Upper lobe of right lung (tissue), 1 donor: ENCODE measurements around the gene CASQ2. TPM values are rescaled to one million over a fixed set of nuclear protein-coding genes. Genes with fewer than 3 reads are reported as not detected.

Source experiments
- ATAC-seq: fragments of 200-7000 bp; cut with Tn5 transposase; one replicate; pipeline ENCODE4 v1.9.1; 2020; ENCODE audit warnings: mild to moderate bottlenecking, moderate library complexity
- DNase-seq: peaks from one replicate; pipeline ENCODE4 v3.0.0-alpha.2; 2020
- H3K27ac ChIP-seq: fragments of 200-600 bp; one replicate; pipeline ENCODE4 v1.8.0; 2022
- H3K27me3 ChIP-seq: fragments of 200-600 bp; one replicate; pipeline ENCODE4 v1.8.0; 2022; ENCODE audit warnings: mild to moderate bottlenecking
- H3K36me3 ChIP-seq: fragments of 200-600 bp; one replicate; pipeline ENCODE4 v1.8.0; 2022
- H3K4me1 ChIP-seq: fragments of 200-600 bp; one replicate; pipeline ENCODE4 v1.8.0; 2022
- H3K4me3 ChIP-seq: fragments of 200-600 bp; one replicate; pipeline ENCODE4 v1.8.0; 2022; ENCODE audit warnings: mild to moderate bottlenecking
- H3K9me3 ChIP-seq: fragments of 200-600 bp; one replicate; pipeline ENCODE4 v1.8.0; 2022
- intact Hi-C: fragments of 100-400 bp; cut with DNase I; formaldehyde crosslinking; loops from one replicate; pipeline ENCODE4 v1.11.0; 2022
- total RNA-seq: library from RNA; stranded (reverse); fragmentation: NEBNext Ultra II Directional; extraction: Animal tissue kit (Norgen Biotek cat#: 25700); gene quantifications from one replicate; pipeline ENCODE4 v1.2.1, GENCODE V29; 2021
- TF ChIP-seq, protein P1 (sequence below): fragments of 200-600 bp; IDR thresholded peaks from one replicate; pipeline ENCODE4 v1.8.0; 2022; ENCODE audit warnings: antibody characterized with exemption
- donor health status: DM: no; HTN: yes; CAD: no; lungs with severe emphysema.

The CASQ2 gene
- total RNA-seq, 1 donor from 2014 or later = 1.3 TPM

DNA sequence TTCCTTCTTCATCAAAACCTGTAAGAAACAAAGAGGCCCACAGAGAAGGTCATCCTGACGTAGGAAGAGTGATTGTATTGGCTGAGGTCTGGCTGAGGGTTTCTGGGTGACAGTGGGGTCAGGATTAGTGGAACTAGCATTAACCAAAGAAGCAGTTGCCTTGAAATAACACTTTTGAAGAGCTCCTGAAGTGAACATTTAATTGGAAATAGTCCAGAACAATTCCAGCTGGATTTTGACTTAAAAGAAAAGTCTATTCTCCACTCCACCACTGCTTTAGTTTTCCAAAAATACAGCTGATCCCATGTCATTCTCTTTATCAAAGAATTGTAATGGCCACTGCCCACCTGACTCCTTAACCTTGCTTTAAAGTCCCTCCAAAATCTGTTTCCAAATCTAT is 27.7 kb downstream of the CASQ2 start:
- no peaks in the 10 kb centered on the region for H3K27me3 ChIP-seq
- ATAC-seq (no peak), DNase-seq (no peak)
- no peaks in the 10 kb centered on the region for H3K36me3 ChIP-seq
- H3K4me3 ChIP-seq = no peak overlapping the region
- H3K4me1 ChIP-seq = no peaks in the 10 kb centered on the region
- no peak overlapping the region for H3K27ac ChIP-seq
- no peaks in the 10 kb centered on the region for H3K9me3 ChIP-seq
- TF ChIP-seq, protein P1, sequence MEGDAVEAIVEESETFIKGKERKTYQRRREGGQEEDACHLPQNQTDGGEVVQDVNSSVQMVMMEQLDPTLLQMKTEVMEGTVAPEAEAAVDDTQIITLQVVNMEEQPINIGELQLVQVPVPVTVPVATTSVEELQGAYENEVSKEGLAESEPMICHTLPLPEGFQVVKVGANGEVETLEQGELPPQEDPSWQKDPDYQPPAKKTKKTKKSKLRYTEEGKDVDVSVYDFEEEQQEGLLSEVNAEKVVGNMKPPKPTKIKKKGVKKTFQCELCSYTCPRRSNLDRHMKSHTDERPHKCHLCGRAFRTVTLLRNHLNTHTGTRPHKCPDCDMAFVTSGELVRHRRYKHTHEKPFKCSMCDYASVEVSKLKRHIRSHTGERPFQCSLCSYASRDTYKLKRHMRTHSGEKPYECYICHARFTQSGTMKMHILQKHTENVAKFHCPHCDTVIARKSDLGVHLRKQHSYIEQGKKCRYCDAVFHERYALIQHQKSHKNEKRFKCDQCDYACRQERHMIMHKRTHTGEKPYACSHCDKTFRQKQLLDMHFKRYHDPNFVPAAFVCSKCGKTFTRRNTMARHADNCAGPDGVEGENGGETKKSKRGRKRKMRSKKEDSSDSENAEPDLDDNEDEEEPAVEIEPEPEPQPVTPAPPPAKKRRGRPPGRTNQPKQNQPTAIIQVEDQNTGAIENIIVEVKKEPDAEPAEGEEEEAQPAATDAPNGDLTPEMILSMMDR = no peak
- intact Hi-C loops = no loop called here

DNA sequence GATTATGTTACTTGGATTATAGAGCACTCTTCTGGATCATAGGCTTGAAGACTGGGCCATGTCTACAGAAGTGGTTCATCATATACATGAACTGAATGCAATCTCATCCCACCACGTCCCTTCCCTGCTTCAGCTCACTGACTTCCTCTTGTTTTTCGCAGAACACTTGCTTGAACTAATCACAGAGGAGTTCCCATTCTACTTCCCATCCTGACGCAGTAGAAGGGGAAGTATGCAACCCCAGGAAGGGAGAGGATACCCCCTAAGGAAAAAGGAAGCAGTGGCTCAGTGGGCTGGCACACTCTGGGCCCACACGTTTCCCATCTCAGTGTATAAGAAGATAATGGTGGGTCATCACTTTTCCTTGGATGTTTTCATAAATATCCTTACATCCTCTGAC is 36.2 kb downstream of the CASQ2 start:
- ATAC-seq (peak; percentile 73), DNase-seq (no peak)
- H3K27ac ChIP-seq = no peak overlapping the region
- H3K4me1 ChIP-seq = peaks cover 19% of the 10 kb centered on the region
- H3K9me3 ChIP-seq = no peaks in the 10 kb centered on the region
- TF ChIP-seq, protein P1 = no peak
- intact Hi-C loops = no loop called here
- no peak overlapping the region for H3K4me3 ChIP-seq
- H3K36me3 ChIP-seq = no peaks in the 10 kb centered on the region
- no peaks in the 10 kb centered on the region for H3K27me3 ChIP-seq

DNA sequence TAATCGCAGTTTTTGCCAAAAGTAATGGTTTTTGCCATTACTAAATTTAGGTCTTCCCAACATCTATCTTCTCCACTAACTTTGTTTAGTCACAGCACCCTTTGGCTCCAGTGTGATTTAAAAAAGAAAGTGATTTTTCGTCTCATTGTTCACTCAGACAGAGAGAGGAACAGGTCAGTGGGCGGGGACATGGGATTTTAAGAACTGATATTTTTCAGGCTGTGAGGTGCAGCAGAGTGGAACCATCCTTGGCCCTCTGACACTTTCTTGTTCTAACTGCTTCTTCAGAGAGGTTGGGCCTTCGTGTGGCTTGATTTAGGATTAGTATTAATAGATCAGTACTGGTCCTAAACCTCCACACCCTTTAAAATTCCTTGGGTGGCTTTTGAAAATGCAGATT is 38.8 kb downstream of the CASQ2 start:
- intact Hi-C loops = no loop called here
- H3K4me3 ChIP-seq = no peak overlapping the region
- no peaks in the 10 kb centered on the region for H3K9me3 ChIP-seq
- ATAC-seq (no peak), DNase-seq (no peak)
- TF ChIP-seq, protein P1 = no peak
- H3K36me3 ChIP-seq = no peaks in the 10 kb centered on the region
- H3K27ac ChIP-seq = no peak overlapping the region
- H3K27me3 ChIP-seq = no peaks in the 10 kb centered on the region
- peaks cover 32% of the 10 kb centered on the region for H3K4me1 ChIP-seq

DNA sequence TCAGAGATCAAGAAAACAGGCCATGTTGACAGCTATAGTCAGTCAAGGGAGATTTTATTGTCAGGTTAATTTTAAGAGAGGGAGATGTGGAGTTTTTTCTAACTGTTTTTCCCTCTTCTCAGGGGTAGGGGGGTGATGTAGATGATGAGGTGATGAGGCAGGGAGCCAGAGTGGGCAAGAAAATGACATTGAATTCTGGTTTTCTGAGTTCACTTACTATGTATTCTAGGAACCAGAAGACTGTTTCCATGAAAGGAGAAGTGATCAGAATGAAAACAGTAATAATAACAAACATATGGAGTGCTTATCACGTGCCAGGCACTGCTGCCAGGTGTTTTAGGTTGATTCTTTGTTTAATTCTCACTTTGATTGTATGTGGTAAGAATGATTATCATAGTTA is 40.2 kb downstream of the CASQ2 start:
- H3K4me1 ChIP-seq = peaks cover 36% of the 10 kb centered on the region
- intact Hi-C loops = no loop called here
- no peak for ATAC-seq
- no peak for DNase-seq
- H3K4me3 ChIP-seq = no peak overlapping the region
- no peaks in the 10 kb centered on the region for H3K27me3 ChIP-seq
- TF ChIP-seq, protein P1 = no peak
- H3K9me3 ChIP-seq = no peaks in the 10 kb centered on the region
- H3K27ac ChIP-seq = peak overlapping the region; percentile 62
- no peaks in the 10 kb centered on the region for H3K36me3 ChIP-seq

DNA sequence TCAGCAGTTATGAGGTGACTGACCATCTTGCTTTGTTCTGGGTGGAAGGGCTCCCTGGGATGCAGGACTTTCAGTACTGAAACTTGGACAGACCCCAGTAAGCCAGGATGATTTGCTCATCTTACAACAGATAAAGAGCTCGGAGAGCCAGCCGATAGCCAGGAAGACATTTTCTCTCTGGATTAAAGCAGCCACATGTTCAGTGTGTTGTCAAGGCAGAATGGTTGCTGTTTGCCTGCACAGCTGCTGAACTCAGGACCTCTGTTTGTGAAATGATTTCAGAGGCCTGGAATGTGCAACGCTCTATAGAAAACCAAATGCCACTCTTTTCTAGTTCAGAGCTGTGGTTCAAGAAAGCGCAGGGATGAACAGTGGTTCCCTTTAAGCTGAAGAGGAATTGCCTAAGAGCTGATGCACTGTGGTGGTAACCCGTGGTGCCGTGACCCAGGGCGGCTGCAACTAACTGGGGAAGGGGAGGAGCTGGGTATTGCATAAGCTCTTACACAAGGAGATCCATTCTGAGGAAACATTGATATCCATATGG is 40.7 kb downstream of the CASQ2 start:
- Histone ChIP-seq H3K36me3 (no peaks in the 10 kb centered on the region), H3K27ac (peak overlapping the region; percentile 66), H3K4me1 (peaks cover 36% of the 10 kb centered on the region), H3K9me3 (no peaks in the 10 kb centered on the region), H3K4me3 (no peak overlapping the region), H3K27me3 (no peaks in the 10 kb centered on the region)
- TF ChIP-seq, protein P1 = no peak
- ATAC-seq = peak; percentile 92
- intact Hi-C loops = no loop called here
- DNase-seq = peak; percentile 83

DNA sequence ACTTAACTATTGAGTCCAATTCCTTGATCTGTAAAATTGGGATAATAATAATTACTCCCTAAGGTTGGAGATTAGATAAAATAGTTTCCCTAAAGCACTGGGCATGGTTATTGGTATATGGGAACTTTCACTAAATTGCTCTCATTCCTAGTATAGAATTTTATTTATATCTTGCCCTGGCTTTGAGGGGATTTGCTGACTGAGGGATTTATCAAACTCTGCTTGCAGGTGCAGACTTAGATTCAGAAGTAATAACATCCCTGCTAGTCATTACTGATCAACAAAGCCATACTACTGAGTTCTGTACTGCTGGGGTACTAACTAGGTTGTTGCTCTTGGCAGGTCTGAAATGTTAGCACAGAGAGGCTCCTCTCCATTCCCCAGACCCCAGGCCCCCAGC is 41.9 kb downstream of the CASQ2 start:
- no peak overlapping the region for H3K4me3 ChIP-seq
- TF ChIP-seq, protein P1 = no peak
- no peaks in the 10 kb centered on the region for H3K27me3 ChIP-seq
- ATAC-seq (no peak), DNase-seq (no peak)
- peak overlapping the region; percentile 67 for H3K27ac ChIP-seq
- peaks cover 39% of the 10 kb centered on the region for H3K4me1 ChIP-seq
- intact Hi-C loops = no loop called here
- no peaks in the 10 kb centered on the region for H3K9me3 ChIP-seq
- H3K36me3 ChIP-seq = no peaks in the 10 kb centered on the region
